BJ (cell line): ENCODE measurements around the gene MAPKAPK3. TPM values are rescaled to one million over a fixed set of nuclear protein-coding genes. Genes with fewer than 3 reads are reported as not detected.
A peak's percentile ranks its signal among the peaks of the same experiment; 100 is the strongest.

ENCODE experiments used
- CTCF ChIA-PET: fragments of 350-600 bp; formaldehyde crosslinking; extraction: SDS; loops from one replicate; lab custom pipeline; 2021; ENCODE audit warnings: antibody characterized with exemption, inconsistent platforms; lab: Yijun Ruan, JAX
- POLR2A ChIA-PET: fragments of 300-600 bp; sonication (Branson Sonifier 250); formaldehyde crosslinking; extraction: SDS; loops from one replicate; lab custom pipeline; 2021; ENCODE audit warnings: antibody characterized with exemption; lab: Charles Lee
- DNase-seq: peaks from one replicate; pipeline ENCODE4 v3.0.0-alpha.2; 2011; ENCODE audit warnings: low read depth
- H3K27me3 ChIP-seq: 2 replicates; pipeline ENCODE4 v1.6.0; 2011; ENCODE audit warnings: low read length; ENCODE audit not compliant: control insufficient read depth, insufficient read depth
- H3K36me3 ChIP-seq: 2 replicates; pipeline ENCODE4 v1.5.1; 2011; ENCODE audit warnings: low read length; ENCODE audit not compliant: control insufficient read depth, insufficient read depth
- H3K4me3 ChIP-seq: 2 replicates; pipeline ENCODE4 v1.5.1; 2011; ENCODE audit warnings: low read depth, mild to moderate bottlenecking, control low read depth, low read length
- CTCF ChIP-seq: IDR thresholded peaks from 2 replicates; pipeline ENCODE4 v1.5.1; 2011; ENCODE audit warnings: low read depth, mild to moderate bottlenecking, control low read depth, inconsistent platforms, low read length, moderate library complexity; ENCODE audit not compliant: insufficient read depth
- polyA plus RNA-seq: library from polyadenylated mRNA; depleted of rRNA; stranded (reverse); fragments of >200 nt; gene quantifications from 2 replicates; pipeline ENCODE4 v1.2.3, GENCODE V29; 2011

Gene MAPKAPK3
- polyA plus RNA-seq, 1 experiment: 53.5 TPM

GRCh38 chr3:50652709-50653108, 35.8 kb downstream of the MAPKAPK3 start:
- peak; percentile 38 for TF ChIP-seq CTCF
- ChIA-PET CTCF (interaction anchor here (0.7 to 1.9 kb wide), 11 partner anchors 9 to 86 kb away, joined by 3 to 21 read pairs (median 4); partner anchors contain the start of gene MAPKAPK3), POLR2A (no interaction called here)
- H3K4me3 ChIP-seq: no peak overlapping the region
- H3K27me3 ChIP-seq: no peaks in the 10 kb centered on the region
- DNase-seq: no peak
- peaks cover 4% of the 10 kb centered on the region; the same call in 1 of the 2 replicates for H3K36me3 ChIP-seq

GRCh38 chr3:50653937-50654595, 37.1 kb downstream of the MAPKAPK3 start:
- ChIA-PET CTCF (interaction anchor here (1.2 to 1.9 kb wide), 3 partner anchors 27 to 39 kb away, joined by 3 to 21 read pairs (median 6); partner anchors contain the start of gene MAPKAPK3), POLR2A (no interaction called here)
- H3K4me3 ChIP-seq: no peak overlapping the region
- H3K27me3 ChIP-seq: no peaks in the 10 kb centered on the region
- H3K36me3 ChIP-seq: no peaks in the 10 kb centered on the region
- no peak for DNase-seq
- TF ChIP-seq CTCF: no peak

GRCh38 chr3:50655009-50655830, 38.3 kb downstream of the MAPKAPK3 start:
- DNase-seq: no peak
- Histone ChIP-seq H3K4me3 (no peak overlapping the region), H3K36me3 (no peaks in the 10 kb centered on the region), H3K27me3 (no peaks in the 10 kb centered on the region)
- ChIA-PET POLR2A (no interaction called here), CTCF (interaction anchor here (1.0 to 1.2 kb wide), 2 partner anchors 26 to 39 kb away, joined by 3 read pairs; no protein-coding TSS in a partner anchor)
- TF ChIP-seq CTCF: no peak

GRCh38 chr3:50656417-50657195, 39.7 kb downstream of the MAPKAPK3 start:
- no peaks in the 10 kb centered on the region for H3K36me3 ChIP-seq
- CTCF ChIA-PET: interaction anchor here (0.8 to 1.8 kb wide), 2 partner anchors 40 to 733 kb away, joined by 3 to 8 read pairs; no protein-coding TSS in a partner anchor
- no peak for DNase-seq
- POLR2A ChIA-PET: no interaction called here
- H3K4me3 ChIP-seq: no peak overlapping the region
- H3K27me3 ChIP-seq: no peaks in the 10 kb centered on the region
- TF ChIP-seq CTCF: no peak
